ENCODE data around the gene PLCH1. TPM values are rescaled to one million over a fixed set of nuclear protein-coding genes. Genes with fewer than 3 reads are reported as not detected.

Gene PLCH1
- total and polyA plus RNA-seq, 2 of the 8 experiments (the other 6 are each of a cell fraction or from before 2014, with no cell fraction given): 5.8 to 17.2 TPM

DNA sequence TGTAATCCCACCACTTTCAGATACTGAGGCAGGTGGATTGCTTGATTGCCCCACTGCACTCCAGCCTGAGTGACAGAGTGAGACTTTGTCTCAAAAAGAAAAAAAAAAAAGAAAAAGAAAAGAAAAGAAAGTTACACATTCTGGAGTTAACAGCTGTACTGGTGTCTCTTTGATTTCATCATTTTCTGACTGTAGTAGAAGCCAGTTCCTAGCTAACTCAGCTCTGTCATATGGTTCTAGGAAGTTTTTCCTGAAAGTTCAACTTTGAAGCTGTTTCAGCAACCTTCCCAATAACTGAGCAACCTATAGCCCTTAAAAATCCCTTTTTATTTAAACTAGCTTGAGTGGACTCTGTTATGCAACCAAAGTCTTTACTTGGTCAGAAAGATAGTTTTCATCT, 346.8 kb downstream of the PLCH1 start (continued):
- TF ChIP-seq, protein P1, sequence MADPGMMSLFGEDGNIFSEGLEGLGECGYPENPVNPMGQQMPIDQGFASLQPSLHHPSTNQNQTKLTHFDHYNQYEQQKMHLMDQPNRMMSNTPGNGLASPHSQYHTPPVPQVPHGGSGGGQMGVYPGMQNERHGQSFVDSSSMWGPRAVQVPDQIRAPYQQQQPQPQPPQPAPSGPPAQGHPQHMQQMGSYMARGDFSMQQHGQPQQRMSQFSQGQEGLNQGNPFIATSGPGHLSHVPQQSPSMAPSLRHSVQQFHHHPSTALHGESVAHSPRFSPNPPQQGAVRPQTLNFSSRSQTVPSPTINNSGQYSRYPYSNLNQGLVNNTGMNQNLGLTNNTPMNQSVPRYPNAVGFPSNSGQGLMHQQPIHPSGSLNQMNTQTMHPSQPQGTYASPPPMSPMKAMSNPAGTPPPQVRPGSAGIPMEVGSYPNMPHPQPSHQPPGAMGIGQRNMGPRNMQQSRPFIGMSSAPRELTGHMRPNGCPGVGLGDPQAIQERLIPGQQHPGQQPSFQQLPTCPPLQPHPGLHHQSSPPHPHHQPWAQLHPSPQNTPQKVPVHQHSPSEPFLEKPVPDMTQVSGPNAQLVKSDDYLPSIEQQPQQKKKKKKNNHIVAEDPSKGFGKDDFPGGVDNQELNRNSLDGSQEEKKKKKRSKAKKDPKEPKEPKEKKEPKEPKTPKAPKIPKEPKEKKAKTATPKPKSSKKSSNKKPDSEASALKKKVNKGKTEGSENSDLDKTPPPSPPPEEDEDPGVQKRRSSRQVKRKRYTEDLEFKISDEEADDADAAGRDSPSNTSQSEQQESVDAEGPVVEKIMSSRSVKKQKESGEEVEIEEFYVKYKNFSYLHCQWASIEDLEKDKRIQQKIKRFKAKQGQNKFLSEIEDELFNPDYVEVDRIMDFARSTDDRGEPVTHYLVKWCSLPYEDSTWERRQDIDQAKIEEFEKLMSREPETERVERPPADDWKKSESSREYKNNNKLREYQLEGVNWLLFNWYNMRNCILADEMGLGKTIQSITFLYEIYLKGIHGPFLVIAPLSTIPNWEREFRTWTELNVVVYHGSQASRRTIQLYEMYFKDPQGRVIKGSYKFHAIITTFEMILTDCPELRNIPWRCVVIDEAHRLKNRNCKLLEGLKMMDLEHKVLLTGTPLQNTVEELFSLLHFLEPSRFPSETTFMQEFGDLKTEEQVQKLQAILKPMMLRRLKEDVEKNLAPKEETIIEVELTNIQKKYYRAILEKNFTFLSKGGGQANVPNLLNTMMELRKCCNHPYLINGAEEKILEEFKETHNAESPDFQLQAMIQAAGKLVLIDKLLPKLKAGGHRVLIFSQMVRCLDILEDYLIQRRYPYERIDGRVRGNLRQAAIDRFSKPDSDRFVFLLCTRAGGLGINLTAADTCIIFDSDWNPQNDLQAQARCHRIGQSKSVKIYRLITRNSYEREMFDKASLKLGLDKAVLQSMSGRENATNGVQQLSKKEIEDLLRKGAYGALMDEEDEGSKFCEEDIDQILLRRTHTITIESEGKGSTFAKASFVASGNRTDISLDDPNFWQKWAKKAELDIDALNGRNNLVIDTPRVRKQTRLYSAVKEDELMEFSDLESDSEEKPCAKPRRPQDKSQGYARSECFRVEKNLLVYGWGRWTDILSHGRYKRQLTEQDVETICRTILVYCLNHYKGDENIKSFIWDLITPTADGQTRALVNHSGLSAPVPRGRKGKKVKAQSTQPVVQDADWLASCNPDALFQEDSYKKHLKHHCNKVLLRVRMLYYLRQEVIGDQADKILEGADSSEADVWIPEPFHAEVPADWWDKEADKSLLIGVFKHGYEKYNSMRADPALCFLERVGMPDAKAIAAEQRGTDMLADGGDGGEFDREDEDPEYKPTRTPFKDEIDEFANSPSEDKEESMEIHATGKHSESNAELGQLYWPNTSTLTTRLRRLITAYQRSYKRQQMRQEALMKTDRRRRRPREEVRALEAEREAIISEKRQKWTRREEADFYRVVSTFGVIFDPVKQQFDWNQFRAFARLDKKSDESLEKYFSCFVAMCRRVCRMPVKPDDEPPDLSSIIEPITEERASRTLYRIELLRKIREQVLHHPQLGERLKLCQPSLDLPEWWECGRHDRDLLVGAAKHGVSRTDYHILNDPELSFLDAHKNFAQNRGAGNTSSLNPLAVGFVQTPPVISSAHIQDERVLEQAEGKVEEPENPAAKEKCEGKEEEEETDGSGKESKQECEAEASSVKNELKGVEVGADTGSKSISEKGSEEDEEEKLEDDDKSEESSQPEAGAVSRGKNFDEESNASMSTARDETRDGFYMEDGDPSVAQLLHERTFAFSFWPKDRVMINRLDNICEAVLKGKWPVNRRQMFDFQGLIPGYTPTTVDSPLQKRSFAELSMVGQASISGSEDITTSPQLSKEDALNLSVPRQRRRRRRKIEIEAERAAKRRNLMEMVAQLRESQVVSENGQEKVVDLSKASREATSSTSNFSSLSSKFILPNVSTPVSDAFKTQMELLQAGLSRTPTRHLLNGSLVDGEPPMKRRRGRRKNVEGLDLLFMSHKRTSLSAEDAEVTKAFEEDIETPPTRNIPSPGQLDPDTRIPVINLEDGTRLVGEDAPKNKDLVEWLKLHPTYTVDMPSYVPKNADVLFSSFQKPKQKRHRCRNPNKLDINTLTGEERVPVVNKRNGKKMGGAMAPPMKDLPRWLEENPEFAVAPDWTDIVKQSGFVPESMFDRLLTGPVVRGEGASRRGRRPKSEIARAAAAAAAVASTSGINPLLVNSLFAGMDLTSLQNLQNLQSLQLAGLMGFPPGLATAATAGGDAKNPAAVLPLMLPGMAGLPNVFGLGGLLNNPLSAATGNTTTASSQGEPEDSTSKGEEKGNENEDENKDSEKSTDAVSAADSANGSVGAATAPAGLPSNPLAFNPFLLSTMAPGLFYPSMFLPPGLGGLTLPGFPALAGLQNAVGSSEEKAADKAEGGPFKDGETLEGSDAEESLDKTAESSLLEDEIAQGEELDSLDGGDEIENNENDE (IDR thresholded peaks at IDR 0.05; ENCODE audit: insufficient replicate concordance, low read length): no peak
- TF ChIP-seq HDAC2 (IDR thresholded peaks at IDR 0.05; ENCODE audit: borderline replicate concordance in 1 of 2, low read depth in 2 of 2, low read length in 2 of 2) (no peak), HDAC6 (IDR thresholded peaks at IDR 0.05; ENCODE audit: low read depth, low read length) (no peak), SP4 (IDR thresholded peaks at IDR 0.05; ENCODE audit: low read length) (no peak), BRCA1 (IDR thresholded peaks at IDR 0.05; ENCODE audit: low read depth, low read length) (no peak), CREB1 (IDR thresholded peaks at IDR 0.05) (no peak), ATF3 (IDR thresholded peaks at IDR 0.05; ENCODE audit: insufficient read depth, low read depth, low read length) (no peak), CBX5 (IDR thresholded peaks at IDR 0.05; ENCODE audit: low read depth, low read length) (no peak), RFX5 (IDR thresholded peaks at IDR 0.05; ENCODE audit: borderline replicate concordance, low read depth, low read length) (no peak)

Measured in H1 (cell line).